ENCODE measurements around the gene KIF6.

GRCh38 chr6:39515471-39515870 lies 209.7 kb downstream of the KIF6 start:
- TF ChIP-seq CTCF (IDR thresholded peaks at IDR 0.05) (no peak), POLR2A (IDR thresholded peaks at IDR 0.05) (no peak)
